Spleen (tissue), 11 donors: ENCODE measurements around the gene LOXL1. TPM values are rescaled to one million over a fixed set of nuclear protein-coding genes. Genes with fewer than 3 reads are reported as not detected.
A peak's percentile ranks its signal among the peaks of the same experiment; 100 is the strongest.
"Not testable (repeated sequence)": the region's sequence is repeated elsewhere in the genome, so short reads cannot be mapped to it uniquely, and the experiment has no call there.

Source experiments
- DNase-seq: peaks from one replicate; pipeline ENCODE4 v3.0.0-alpha.2; 2020
- H3K27ac ChIP-seq, 8 donors: fragments of 200-600 bp; sonication (generic) in 7 of 8; 1 replicate in 4 of 8; 2 replicates in 4 of 8; pipeline versions ENCODE4 v1.5.0 to v1.8.0; 2016 to 2021; ENCODE audit warnings: inconsistent platforms in 4 of 8, mild to moderate bottlenecking in 4 of 8, moderate library complexity in 1 of 8
- H3K27me3 ChIP-seq, 7 donors: fragments of 200-600 bp; sonication (generic) in 6 of 7; replicated peaks in 1 of 7; 1 replicate in 4 of 7; 2 replicates in 3 of 7; pipeline versions ENCODE4 v1.5.0 to v1.8.0; 2016 to 2021; ENCODE audit warnings: inconsistent platforms in 3 of 7, mild to moderate bottlenecking in 1 of 7
- H3K36me3 ChIP-seq, 6 donors: fragments of 200-600 bp; sonication (generic) in 5 of 6; 1 replicate in 4 of 6; 2 replicates in 2 of 6; pipeline versions ENCODE4 v1.5.0 to v1.8.0; 2016 to 2021; ENCODE audit warnings: inconsistent platforms in 2 of 6
- H3K4me1 ChIP-seq, 6 donors: fragments of 200-600 bp; sonication (generic) in 5 of 6; 1 replicate in 3 of 6; 2 replicates in 3 of 6; pipeline versions ENCODE4 v1.5.0 to v1.8.0; 2016 to 2021; ENCODE audit warnings: inconsistent platforms in 3 of 6
- H3K4me3 ChIP-seq, 8 donors: fragments of 200-600 bp; sonication (generic) in 7 of 8; 1 replicate in 4 of 8; 2 replicates in 4 of 8; pipeline versions ENCODE4 v1.5.0 to v1.8.0; 2016 to 2021; ENCODE audit warnings: inconsistent platforms in 4 of 8, mild to moderate bottlenecking in 4 of 8, moderate library complexity in 2 of 8
- H3K9me3 ChIP-seq, 8 donors: fragments of 200-600 bp; sonication (generic) in 7 of 8; 1 replicate in 4 of 8; 2 replicates in 4 of 8; pipeline versions ENCODE4 v1.5.0 to v1.8.0; 2016 to 2021; ENCODE audit warnings: inconsistent platforms in 4 of 8
- POLR2A ChIP-seq, 3 donors: fragments of 450-650 bp; IDR thresholded peaks; one replicate each; pipeline ENCODE4 v1.5.1; 2017; ENCODE audit warnings: antibody characterized with exemption in 3 of 3, mild to moderate bottlenecking in 1 of 3
- POLR2AphosphoS5 ChIP-seq, 3 donors: sonication (generic); formaldehyde crosslinking; IDR thresholded peaks; one replicate each; pipeline ENCODE4 v1.5.1; 2017; ENCODE audit warnings: antibody characterized with exemption in 3 of 3
- whole genome bisulfite sequencing, 5 donors: extraction: QIAGEN DNeasy Blood & Tissue Kit in 3 of 5; methylation state at CpG; one replicate each; pipeline versions ENCODE4 v1.1.5 to v1.1.7; 2013 to 2018; 5-methylcytosine and 5-hydroxymethylcytosine counted together
- intact Hi-C: fragments of 100-400 bp; cut with DNase I; formaldehyde crosslinking; loops from one replicate; pipeline ENCODE4 v1.15.0; 2023; ENCODE audit warnings: low total_unique reads
- polyA plus RNA-seq, 3 donors: library from polyadenylated mRNA; stranded (reverse); fragments of 200-250 nt; gene quantifications; one replicate each; pipeline ENCODE4 v1.2.1, GENCODE V29; 2013
- total RNA-seq, 7 donors: library from RNA; depleted of rRNA in 3 of 7; stranded (reverse); fragments of >200 nt in 3 of 7; fragmentation: NEBNext Ultra II Directional in 4 of 7; extraction: Animal tissue kit (Norgen Biotek cat#: 25700) in 4 of 7; gene quantifications; one replicate each; pipeline versions ENCODE4 v1.1.0 to v1.2.1, GENCODE V29; 2016 to 2021
- TF ChIP-seq, protein P1 (sequence below), 11 experiments: fragments of 200-600 bp in 7 of 11; fragments of 450-650 bp in 4 of 11; sonication (generic) in 4 of 11; IDR thresholded peaks in 8 of 11; conservative IDR thresholded peaks in 3 of 11; 1 replicate in 7 of 11; 2 replicates in 4 of 11; pipeline versions ENCODE4 v1.4.0 to v1.8.0; 2016 to 2021; ENCODE audit warnings: antibody characterized with exemption in 11 of 11, inconsistent platforms in 4 of 11, mild to moderate bottlenecking in 1 of 11
- donor health status: healthy with polysubstance abuse.
- donor health status: DM: no; HTN: no; CAD: no; lungs with moderate emphysema.
- donor health status: DM: no; HTN: no; CAD: no.
- donor health status: Bipolar disorder and iron deficiency.
- donor health status: healthy.
- donor health status: DM: no; HTN: no; CAD: no.
- donor health status: DM: yes; HTN: yes; CAD: no.

The LOXL1 gene
- total and polyA plus RNA-seq, 10 donors, result 3.3 to 11.3 (median 8.1) TPM

DNA sequence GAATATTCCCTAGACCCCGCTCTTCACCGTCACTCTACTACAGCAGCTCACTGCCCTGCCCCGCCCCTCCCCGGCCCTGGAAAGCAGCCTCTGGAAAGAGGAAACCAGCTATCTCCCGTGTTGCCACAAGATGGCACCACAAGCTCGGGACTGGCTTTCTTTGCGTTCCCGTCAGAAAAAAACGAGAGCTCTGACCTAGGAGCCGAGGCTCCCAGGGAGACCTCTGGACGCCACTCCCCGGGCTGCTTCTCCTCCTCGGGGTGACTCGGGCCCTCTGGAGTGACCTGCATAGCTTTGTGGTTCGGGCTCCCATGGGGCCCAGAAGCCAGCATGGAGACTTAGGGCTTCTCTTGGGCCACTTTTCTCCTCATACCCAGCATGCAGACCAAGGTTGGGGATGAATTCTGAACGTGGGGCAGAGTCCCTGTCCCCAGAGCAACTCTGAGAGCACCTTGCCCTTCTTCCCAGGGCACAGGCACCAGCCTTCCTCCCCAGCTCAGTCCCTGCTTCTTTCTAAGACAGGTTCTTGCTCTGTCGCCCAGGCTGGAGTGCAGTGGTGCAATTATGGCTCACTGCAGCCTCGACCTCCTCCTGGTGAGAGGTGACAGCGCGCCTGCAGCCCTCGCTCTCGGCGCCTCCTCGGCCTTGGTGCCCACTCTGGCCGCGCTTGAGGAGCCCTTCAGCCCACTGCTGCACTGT is 46.9 kb downstream of the LOXL1 start:
- no peaks in the 10 kb centered on the region for H3K36me3 ChIP-seq
- WGBS, 5 donors, result 22 to 57% (median 28%) methylated on average over 15 to 26 of the region's 26 CpGs
- TF ChIP-seq, protein P1, sequence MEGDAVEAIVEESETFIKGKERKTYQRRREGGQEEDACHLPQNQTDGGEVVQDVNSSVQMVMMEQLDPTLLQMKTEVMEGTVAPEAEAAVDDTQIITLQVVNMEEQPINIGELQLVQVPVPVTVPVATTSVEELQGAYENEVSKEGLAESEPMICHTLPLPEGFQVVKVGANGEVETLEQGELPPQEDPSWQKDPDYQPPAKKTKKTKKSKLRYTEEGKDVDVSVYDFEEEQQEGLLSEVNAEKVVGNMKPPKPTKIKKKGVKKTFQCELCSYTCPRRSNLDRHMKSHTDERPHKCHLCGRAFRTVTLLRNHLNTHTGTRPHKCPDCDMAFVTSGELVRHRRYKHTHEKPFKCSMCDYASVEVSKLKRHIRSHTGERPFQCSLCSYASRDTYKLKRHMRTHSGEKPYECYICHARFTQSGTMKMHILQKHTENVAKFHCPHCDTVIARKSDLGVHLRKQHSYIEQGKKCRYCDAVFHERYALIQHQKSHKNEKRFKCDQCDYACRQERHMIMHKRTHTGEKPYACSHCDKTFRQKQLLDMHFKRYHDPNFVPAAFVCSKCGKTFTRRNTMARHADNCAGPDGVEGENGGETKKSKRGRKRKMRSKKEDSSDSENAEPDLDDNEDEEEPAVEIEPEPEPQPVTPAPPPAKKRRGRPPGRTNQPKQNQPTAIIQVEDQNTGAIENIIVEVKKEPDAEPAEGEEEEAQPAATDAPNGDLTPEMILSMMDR (IDR thresholded peaks at IDR 0.05 in 8 of 11, conservative IDR thresholded peaks at IDR 0.05 in 3 of 11), result peak; percentile 74 to 95 (median 90)
- TF ChIP-seq POLR2AphosphoS5 (IDR thresholded peaks at IDR 0.05) (peak in 2 of 3 donors; percentile 40 to 57), POLR2A (IDR thresholded peaks at IDR 0.05) (no peak)
- DNase-seq, result peak; percentile 92
- H3K4me1 ChIP-seq, result peaks cover 0 to 22% (median 10%) of the 10 kb centered on the region in 6 donors
- intact Hi-C loops, result loop anchor here (5.0 to 10.0 kb wide), 3 partner anchors 62 to 349 kb away; no protein-coding TSS in a partner anchor
- H3K27me3 ChIP-seq, result peaks cover 0 to 32% (median 0%) of the 10 kb centered on the region in 7 donors
- peak overlapping the region in 4 of 8 donors; percentile 2 to 45 (median 21) for H3K4me3 ChIP-seq
- peaks cover 0 to 3% (median 0%) of the 10 kb centered on the region in 8 donors for H3K9me3 ChIP-seq
- H3K27ac ChIP-seq, result peak overlapping the region in 1 of 8 donors; percentile 41

DNA sequence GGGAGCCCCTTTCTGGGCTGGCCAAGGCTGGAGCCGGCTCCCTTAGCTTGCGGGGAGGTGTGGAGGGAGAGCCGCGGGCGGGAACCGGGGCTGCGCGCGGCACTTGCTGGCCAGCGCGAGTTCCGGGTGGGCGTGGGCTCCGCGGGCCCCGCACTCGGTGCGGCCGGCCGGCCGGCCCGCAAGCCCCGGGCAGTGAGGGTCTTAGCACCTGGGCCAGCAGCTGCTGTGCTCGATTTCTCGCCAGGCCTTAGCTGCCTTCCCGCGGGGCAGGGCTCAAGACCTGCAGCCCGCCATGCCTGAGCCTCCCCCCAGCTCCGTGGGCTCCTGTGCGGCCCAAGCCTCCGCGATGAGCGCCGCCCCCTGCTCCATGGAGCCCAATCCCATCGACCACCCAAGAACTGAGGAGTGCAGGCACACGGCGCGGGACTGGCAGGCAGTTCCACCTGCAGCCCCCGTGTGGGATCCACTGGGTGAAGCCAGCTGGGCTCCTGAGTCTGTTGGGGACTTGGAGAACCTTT is 47.5 kb downstream of the LOXL1 start:
- WGBS, 5 donors, result 92 to 98% (median 95%) methylated on average over 14 to 39 of the region's 39 CpGs
- not testable (repeated sequence) for H3K27ac ChIP-seq, H3K9me3 ChIP-seq, H3K36me3 ChIP-seq
- Histone ChIP-seq H3K4me3 (peak overlapping the region in 1 of 8 donors; percentile 45), H3K27me3 (peaks cover 0 to 32% (median 0%) of the 10 kb centered on the region in 7 donors), H3K4me1 (peaks cover 0 to 22% (median 10%) of the 10 kb centered on the region in 6 donors)
- DNase-seq, result peak; percentile 74
- intact Hi-C loops, result loop anchor here (5.0 to 10.0 kb wide), 3 partner anchors 61 to 349 kb away; no protein-coding TSS in a partner anchor

DNA sequence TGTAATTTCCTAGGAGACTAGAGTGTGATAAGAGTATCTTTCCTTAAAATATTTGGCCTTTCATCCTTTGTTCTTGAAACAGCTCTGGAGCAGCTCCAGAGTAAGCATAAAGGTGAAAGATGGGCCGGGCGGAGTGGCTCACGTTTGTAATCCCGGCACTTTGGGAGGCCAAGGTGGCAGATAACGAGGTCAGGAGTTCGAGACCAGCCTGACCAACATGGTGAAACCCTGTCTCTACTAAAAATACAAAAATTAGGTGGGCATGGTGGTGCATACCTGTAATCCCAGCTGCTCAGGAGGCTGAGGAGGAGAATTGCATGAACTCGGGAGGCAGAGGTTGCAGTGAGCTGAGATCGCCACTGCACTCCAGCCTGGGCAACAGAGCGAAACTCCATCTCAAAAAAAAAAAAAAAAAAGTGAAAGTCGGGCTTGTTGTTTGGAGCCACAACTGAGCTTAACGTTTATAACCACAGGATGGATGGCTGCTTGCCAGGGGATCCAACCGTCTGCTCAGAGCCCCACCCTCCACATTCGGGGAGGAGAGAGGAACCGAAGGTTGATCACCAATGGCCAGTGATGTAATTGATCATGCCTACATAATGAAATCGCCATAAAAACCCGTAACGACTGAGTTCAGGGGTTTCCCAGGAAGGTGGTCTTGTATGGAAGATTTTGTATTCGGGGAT is 49.3 kb downstream of the LOXL1 start:
- 34 to 47% (median 41%) methylated on average over 17 to 18 of the region's 18 CpGs for WGBS, 5 donors
- H3K9me3 ChIP-seq, H3K36me3 ChIP-seq, H3K27ac ChIP-seq, H3K4me3 ChIP-seq: not testable (repeated sequence)
- H3K27me3 ChIP-seq, result peaks cover 0 to 32% (median 0%) of the 10 kb centered on the region in 7 donors
- H3K4me1 ChIP-seq, result peaks cover 0 to 28% (median 12%) of the 10 kb centered on the region in 6 donors
- intact Hi-C loops, result loop anchor here (10.0 kb wide), 2 partner anchors 59 to 149 kb away; no protein-coding TSS in a partner anchor
- DNase-seq, result peak; percentile 27

DNA sequence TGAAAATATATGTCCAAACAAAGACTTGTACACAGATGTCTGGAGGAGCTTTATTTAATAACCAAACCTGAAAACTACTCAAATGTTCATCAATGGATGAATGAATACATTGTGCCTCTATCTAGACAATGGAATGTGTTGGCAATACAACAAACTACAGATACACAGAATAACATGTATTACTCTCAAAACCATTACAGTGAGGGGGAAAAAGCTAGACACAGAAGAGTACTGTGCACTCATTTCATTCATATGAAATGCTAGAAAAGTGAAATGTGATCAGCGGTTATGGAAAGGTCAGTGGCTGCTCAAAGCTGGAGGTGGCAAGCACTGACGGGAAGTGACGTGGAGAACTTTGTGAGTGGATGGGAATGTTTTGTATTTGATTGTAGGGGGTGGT is 52.6 kb downstream of the LOXL1 start:
- DNase-seq, result no peak
- intact Hi-C loops, result loop anchor here (10.0 kb wide), 2 partner anchors 56 to 146 kb away; no protein-coding TSS in a partner anchor
- 88 to 96% (median 92%) methylated on average over 3 of the region's 3 CpGs for WGBS, 5 donors
- peaks cover 23 to 48% (median 33%) of the 10 kb centered on the region in 6 donors for H3K4me1 ChIP-seq
- H3K9me3 ChIP-seq, result peaks cover 0 to 3% (median 0%) of the 10 kb centered on the region in 8 donors
- peaks cover 0 to 8% (median 0%) of the 10 kb centered on the region in 6 donors for H3K36me3 ChIP-seq
- peaks cover 0 to 23% (median 0%) of the 10 kb centered on the region in 7 donors for H3K27me3 ChIP-seq
- H3K4me3 ChIP-seq, result no peak overlapping the region
- TF ChIP-seq, protein P1 (IDR thresholded peaks at IDR 0.05 in 8 of 11, conservative IDR thresholded peaks at IDR 0.05 in 3 of 11), result no peak
- TF ChIP-seq POLR2AphosphoS5 (IDR thresholded peaks at IDR 0.05) (no peak), POLR2A (IDR thresholded peaks at IDR 0.05) (no peak)
- H3K27ac ChIP-seq, result no peak overlapping the region
